Measurements from ENCODE around the gene SLC35G3.
"Not testable (repeated sequence)": the region's sequence is repeated elsewhere in the genome, so short reads cannot be mapped to it uniquely, and the experiment has no call there.

The SLC35G3 gene

GRCh38 chr17:35194001-35194400 lies at the start of gene SLC35G3:
SLC35G3 (minus strand) TSS chr17:35194393; CDS start chr17:35194307, 86 bp downstream.
- not testable (repeated sequence) for DNase-seq

DNA sequence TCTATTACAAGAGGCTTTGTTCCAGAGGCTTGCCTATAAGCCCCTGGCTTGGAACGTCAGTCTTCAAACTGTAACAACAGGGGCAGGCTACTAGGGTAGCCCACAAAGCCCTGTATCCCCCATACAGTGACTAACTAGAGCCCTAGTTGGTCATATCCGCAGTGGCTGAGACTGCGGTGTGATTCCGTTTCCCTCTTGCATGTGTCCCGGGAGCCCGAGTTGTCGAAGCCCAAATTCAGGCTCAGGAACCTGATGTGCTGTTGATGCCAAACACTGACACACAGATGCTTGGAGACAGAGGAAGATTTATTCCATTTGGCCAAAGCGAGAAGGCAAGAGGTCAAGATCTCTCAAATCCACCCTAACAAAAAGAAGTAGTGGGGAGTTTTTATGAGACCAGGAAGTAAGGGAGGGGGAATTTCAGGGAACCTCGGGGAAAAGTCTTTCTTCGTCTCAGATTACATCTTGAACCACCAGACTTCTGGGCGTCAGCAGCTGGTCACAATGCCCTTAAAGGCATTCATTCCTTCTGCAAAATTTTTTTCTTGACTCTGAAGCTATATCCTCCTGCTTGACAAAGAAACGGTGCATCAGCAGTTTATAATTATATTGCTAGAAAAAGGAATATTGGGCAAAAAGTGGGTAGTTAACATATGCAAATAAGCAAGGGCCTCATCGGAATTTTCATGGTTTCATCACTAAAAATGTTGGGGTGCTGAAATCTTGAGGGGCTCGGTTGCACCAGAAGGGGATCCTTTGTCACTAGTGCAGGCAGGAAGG lies 49.6 kb upstream of the SLC35G3 start:
- DNase-seq, result peak; percentile 32

- DNase-seq, result peak; percentile 95
Measured at GRCh38 chr17:35242805-35243560, 48.8 kb upstream of the SLC35G3 start, which contains the start of gene SLFN5. SLFN5 (plus strand) TSS chr17:35243072; CDS start chr17:35258691, 15,619 bp downstream.

DNA sequence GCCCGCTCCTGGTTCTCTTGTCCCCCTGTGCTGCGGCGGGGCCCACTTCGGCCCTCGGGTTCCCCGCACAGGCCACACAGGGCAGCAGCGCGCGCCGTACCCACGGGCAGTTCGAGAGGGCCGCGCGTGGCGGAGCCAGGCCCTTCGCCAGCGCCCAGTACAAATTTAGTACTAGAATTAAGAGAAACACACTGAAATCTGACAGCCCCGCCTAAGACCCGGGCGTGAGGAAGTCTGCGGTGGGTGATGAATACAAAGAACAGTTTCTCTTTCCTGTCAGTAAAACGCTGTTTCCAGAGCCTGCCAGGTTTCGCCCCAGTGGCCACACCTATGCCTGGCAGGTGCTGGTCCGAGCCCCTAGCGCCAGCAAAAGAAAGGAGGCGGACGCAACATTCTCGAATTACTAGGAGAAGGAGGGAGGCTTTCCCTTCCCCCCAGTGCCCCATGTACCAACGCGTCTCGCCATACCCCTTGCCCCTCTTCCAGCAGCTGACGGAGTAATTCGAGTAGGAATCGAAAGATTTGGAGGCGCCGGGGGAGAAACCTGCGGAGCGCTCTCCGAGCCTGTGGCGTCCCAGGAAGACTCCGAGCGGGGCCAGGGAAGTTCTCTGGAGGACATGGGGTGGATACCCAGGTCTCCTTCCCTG lies 48.1 kb upstream of the SLC35G3 start:
- peak; percentile 69 for DNase-seq

- no peak for DNase-seq
Measured at GRCh38 chr17:35241520-35241919, 47.3 kb upstream of the SLC35G3 start.

DNA sequence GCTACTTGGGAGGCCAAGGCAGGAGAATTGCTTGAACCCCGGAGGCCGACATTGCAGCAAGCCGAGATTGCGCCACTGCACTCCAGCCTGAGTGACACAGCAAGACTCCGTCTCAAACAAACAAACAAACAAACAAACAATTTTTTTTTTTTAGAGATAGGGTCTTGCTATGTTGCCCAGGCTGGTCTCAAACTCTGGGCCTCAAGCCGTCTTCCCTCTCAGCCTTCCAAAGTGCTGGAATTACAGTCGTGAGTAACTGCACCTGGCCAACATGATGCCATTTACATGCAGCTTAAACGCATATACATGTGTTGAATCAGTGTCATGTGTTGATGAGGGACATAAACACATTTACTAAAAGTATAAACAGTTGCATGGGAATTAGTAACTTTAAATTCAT lies 46.7 kb upstream of the SLC35G3 start:
- DNase-seq, result no peak

DNA sequence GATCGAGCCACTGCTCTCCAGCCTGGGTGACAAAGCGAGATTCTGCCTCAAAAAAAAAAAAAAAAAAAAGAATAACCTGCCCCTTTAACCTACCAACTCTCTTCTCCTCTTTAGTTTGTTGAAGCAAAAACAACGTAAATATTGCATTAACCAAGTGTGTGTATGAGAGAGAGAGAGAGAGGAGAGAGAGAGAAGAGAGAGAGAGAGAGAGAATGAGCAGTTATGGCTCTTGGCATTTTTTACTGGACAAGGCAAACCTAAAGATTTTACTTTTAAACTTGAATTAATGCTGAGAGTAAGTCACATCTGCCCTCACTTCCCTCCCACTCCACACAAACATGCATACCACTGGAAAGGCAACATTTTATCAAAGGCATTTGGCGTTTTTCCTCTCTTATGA lies 45.6 kb upstream of the SLC35G3 start:
- no peak for DNase-seq

DNA sequence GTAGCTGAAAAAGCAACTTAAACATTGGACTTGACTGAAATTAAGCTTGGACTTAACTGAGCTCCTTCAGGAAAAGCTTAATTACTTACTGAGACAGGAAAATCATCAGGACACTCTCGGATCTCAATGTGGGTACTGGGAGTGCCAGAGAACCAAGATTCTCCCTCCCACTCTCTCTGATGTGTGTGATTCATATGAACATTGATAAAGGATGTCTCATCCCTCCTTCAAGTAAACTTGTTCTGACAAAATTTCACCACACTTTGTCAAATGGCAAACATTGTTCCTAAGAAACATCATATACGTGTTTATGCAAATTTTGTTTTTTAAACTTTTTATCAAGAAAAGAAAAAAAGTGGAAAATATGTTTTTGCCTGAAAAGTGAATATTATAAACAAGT lies 44.6 kb upstream of the SLC35G3 start:
- DNase-seq, result no peak

GRCh38 chr17:35236821-35237220 lies 42.6 kb upstream of the SLC35G3 start:
- DNase-seq, result no peak

GRCh38 chr17:35235917-35236316 lies 41.7 kb upstream of the SLC35G3 start:
- no peak for DNase-seq

GRCh38 chr17:35235289-35235688 lies 41.1 kb upstream of the SLC35G3 start:
- DNase-seq, result no peak

GRCh38 chr17:35234315-35234714 lies 40.1 kb upstream of the SLC35G3 start:
- not testable (repeated sequence) for DNase-seq

DNA sequence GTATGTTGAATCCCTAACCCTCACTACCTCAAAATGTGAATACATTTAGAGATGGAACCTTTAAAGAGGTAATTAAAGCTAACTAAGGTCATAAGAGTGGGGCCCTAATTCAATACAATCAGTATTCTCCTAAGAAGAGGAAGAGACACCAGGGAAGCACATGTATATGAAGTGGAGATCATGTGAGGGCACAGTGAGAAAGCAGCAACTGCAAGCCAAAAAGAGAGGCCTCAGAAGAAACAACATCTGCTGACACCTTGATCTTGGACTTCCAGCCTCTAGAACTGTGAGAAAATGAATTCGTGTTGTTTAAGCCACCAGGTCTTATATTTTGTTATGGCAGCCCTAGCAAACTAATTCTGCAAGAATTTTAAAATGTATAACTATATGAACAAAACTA lies 35.4 kb upstream of the SLC35G3 start:
- no peak for DNase-seq

DNA sequence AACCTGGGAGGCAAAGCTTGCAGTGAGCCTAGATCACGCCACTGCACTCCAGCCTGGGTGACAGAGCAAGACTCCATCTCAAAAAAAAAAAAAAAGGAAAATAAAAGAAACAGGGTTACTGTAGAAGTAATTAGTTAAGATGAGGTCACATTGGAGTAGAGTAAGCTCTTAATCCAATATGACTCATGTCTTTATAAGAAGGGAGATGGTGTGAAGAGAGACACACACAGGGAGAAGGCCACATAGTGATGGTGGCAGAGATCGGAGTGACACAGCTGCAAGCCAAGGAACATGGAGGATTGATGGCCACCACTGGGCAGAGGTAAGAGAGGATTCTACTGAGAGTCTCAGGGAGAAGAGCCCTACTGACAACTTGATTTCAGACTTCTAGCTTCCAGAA lies 33.4 kb upstream of the SLC35G3 start:
- no peak for DNase-seq

- no peak for DNase-seq
Measured at GRCh38 chr17:35224436-35224835, 30.2 kb upstream of the SLC35G3 start.

DNA sequence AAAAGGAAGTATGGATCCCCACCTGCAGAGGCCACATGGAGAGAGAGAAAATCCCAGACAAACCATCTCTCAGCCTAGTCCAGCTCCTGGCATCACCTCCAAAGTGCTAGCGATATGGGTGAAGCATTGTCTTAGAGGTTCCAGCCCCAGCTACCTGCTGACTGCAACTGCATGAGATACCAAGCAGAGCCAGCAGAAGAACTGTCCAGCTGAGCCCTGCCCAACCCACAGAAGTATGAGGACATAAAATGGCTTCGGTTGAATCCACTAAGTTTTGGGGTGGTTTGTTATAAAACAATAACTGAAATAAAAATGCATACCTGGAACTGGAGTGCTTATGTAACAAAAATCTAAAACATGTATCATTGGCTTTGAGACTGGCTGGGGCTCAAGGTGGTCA lies 28.3 kb upstream of the SLC35G3 start:
- DNase-seq, result no peak

GRCh38 chr17:35218915-35219314 lies 24.7 kb upstream of the SLC35G3 start:
- no peak for DNase-seq

DNA sequence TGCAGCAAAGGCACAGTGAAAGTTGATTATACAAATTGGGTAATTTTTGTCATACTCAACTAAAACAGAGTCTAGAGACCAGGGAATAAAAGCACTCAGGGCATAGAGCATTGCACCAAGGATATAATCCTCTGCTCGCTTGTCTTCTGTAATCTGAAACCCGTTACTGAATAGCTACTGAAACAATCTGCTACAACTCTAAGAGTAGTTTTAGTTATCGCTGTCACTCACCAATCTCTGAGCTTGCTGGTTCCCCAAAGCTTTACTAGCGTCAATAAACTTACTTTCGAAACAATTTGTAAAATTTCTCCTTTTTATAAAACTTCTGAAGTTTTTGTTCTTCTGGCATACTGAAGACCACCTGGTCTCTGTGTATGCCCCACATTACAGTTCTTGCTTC lies 22.9 kb upstream of the SLC35G3 start:
- DNase-seq, result no peak

- DNase-seq, result no peak
Measured at GRCh38 chr17:35214631-35215273, 20.6 kb upstream of the SLC35G3 start.

- DNase-seq, result no peak
Measured at GRCh38 chr17:35214192-35214591, 20.0 kb upstream of the SLC35G3 start.

DNA sequence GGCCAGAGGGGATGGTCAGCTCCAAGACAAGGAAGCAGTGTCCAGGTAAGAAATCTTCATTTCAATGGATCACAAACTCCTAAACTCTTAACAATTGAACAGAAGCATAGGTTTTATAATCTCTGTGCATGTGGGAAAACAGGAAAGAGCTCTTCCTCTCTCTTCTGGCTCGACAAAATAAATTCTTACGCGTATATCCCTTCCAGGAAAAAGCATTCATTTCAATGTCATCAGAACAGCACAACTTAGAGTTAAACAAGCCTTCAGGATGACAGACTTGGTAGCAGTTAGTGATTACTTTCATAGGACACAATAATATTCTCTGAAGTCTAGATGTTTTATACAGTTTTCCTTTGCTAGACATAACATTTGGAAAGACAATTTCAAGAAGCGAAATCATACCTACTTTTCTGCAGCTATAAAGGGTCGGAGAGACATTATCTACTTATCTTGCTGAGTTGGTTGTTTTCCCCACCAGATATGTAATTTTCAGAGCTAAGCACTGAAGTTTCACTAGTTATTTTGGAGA lies 19.3 kb upstream of the SLC35G3 start:
- no peak for DNase-seq

- DNase-seq, result no peak
Measured at GRCh38 chr17:35212668-35213067, 18.5 kb upstream of the SLC35G3 start.

GRCh38 chr17:35210741-35211140 lies 16.5 kb upstream of the SLC35G3 start:
- DNase-seq, result no peak

Data from activated T-cell treated with anti-CD3 and anti-CD28 coated beads for 4 hours (primary cell).